PC-9 (cell line): ENCODE data around the gene KXD1. TPM values are rescaled to one million over a fixed set of nuclear protein-coding genes. Genes with fewer than 3 reads are reported as not detected.

Source experiments
- BruUV-seq: library from RNA; stranded (reverse); fragments of 400-500 nt; replicated peaks from 2 replicates; lab custom pipeline; 2021; lab: Mats Ljungman, UMichigan
- CTCF ChIA-PET: fragments of 300-600 bp; sonication (Branson Sonifier 250); formaldehyde crosslinking; loops from one replicate; lab custom pipeline; 2022; ENCODE audit warnings: antibody characterized with exemption; lab: Charles Lee
- POLR2A ChIA-PET: fragments of 300-600 bp; sonication (Branson Sonifier 250); formaldehyde crosslinking; loops from one replicate; lab custom pipeline; 2022; ENCODE audit warnings: antibody characterized with exemption; ENCODE audit not compliant: unreplicated experiment; lab: Charles Lee
- DNase-seq, 2 experiments: peaks; one replicate each; pipeline versions ENCODE4 v3.0.0 to v3.0.0-alpha.2; 2015 to 2022; ENCODE audit warnings: mixed read lengths in 1 of 2
- H2AFZ ChIP-seq: fragments of 200-600 bp; sonication (generic); 2 replicates; pipeline ENCODE4 v1.8.1; 2017; ENCODE audit warnings: antibody characterized with exemption
- H3F3A ChIP-seq: fragments of 200-600 bp; sonication (generic); 2 replicates; pipeline ENCODE4 v1.8.1; 2017; ENCODE audit warnings: antibody characterized with exemption, mild to moderate bottlenecking, low read depth; ENCODE audit not compliant: insufficient read depth
- H3K27ac ChIP-seq: fragments of 200-600 bp; sonication (generic); 2 replicates; pipeline ENCODE4 v1.6.1; 2016; ENCODE audit warnings: mixed run types
- H3K27me3 ChIP-seq: fragments of 200-600 bp; sonication (generic); 2 replicates; pipeline ENCODE4 v1.6.1; 2016; ENCODE audit warnings: low read depth, mixed run types; ENCODE audit not compliant: insufficient read depth
- H3K36me3 ChIP-seq: fragments of 200-600 bp; sonication (generic); 2 replicates; pipeline ENCODE4 v1.6.1; 2016; ENCODE audit warnings: low read depth, mixed run types
- H3K4me1 ChIP-seq: fragments of 200-600 bp; sonication (generic); replicated peaks from 2 replicates; pipeline ENCODE4 v1.6.1; 2016; ENCODE audit warnings: mixed run types; ENCODE audit not compliant: insufficient read depth
- H3K4me2 ChIP-seq: fragments of 200-600 bp; sonication (generic); 2 replicates; pipeline ENCODE4 v1.6.1; 2017; ENCODE audit warnings: mixed run types
- H3K4me3 ChIP-seq: fragments of 200-600 bp; sonication (generic); 2 replicates; pipeline ENCODE4 v1.6.1; 2016; ENCODE audit warnings: mixed run types
- H3K79me2 ChIP-seq: fragments of 200-600 bp; sonication (generic); 2 replicates; pipeline ENCODE4 v1.6.1; 2017; ENCODE audit warnings: low read depth, mixed run types
- H3K9me2 ChIP-seq: fragments of 200-600 bp; sonication (generic); 2 replicates; pipeline ENCODE4 v1.8.1; 2017; ENCODE audit warnings: mild to moderate bottlenecking; ENCODE audit not compliant: insufficient read depth
- H3K9me3 ChIP-seq: fragments of 200-600 bp; sonication (generic); 2 replicates; pipeline ENCODE4 v1.8.1; 2016; ENCODE audit warnings: low read depth; ENCODE audit not compliant: insufficient read depth
- H4K20me1 ChIP-seq: fragments of 200-600 bp; sonication (generic); 2 replicates; pipeline ENCODE4 v1.8.1; 2017; ENCODE audit not compliant: insufficient read depth
- EZH2 ChIP-seq: fragments of 200-600 bp; sonication (generic); IDR thresholded peaks from 2 replicates; pipeline ENCODE4 v1.8.0; 2017; ENCODE audit warnings: antibody characterized with exemption, low read depth
- intact Hi-C: fragments of 100-400 bp; cut with micrococcal nuclease; formaldehyde crosslinking; loops from one replicate; pipeline ENCODE4 v1.10.0; 2022; ENCODE audit not compliant: unreplicated experiment
- total RNA-seq: library from RNA; stranded (reverse); gene quantifications from 2 replicates; pipeline ENCODE4 v1.2.3, GENCODE V29; 2021
- TF ChIP-seq, protein P1 (sequence below): fragments of 200-600 bp; sonication (generic); conservative IDR thresholded peaks from 2 replicates; pipeline ENCODE4 v1.6.1; 2017; ENCODE audit warnings: mixed run types, antibody characterized with exemption, mild to moderate bottlenecking, moderate library complexity

Gene KXD1
- total RNA-seq, 1 experiment from 2014 or later: 101 TPM

DNA sequence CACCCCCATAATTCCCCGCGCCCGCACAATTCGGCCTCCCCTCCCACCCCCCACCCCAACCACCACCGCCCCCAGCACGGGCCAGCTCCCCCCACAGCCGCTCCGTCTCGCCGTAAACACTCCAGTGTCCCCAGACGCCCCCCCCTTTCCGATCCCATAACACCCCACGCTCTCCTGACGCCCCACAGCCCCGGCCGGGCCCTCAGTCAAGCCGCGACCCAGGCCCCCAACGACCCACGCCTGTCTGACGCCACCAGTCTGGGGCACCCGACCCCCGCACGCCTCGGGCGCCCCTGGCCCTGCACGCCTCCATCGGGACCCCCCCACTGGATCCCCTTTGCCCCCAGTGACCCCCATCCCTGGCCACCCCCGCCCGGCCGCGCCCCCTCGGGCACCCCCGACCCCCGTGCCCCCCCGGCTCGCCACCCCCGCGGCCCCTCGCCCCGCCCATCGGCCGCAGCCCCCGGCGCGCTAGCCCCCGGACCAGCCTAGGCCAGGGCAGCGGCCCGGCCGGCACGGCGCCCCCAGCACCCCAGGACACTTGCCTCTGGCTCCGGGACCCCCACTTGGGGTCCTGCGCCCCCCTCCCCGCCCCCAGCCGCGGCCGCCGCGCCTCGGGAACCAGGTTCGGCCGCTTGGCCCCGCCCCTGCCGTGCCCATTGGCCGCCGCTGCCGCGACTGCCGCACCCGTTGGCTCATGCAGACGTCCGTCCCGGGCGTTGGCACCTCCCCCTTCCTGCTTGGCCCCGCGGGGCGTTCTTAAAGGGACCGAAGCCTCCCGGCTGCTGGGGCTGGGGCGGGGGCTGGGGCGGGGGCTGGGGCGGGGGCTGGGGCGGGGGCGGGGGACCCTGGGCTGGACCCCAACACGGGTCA lies 14.5 kb upstream of the KXD1 start, which contains the start of gene FKBP8:
TSS of gene FKBP8 (minus strand) at position 633 of the 873 bp plus-strand sequence. CDS start 1,603 bp downstream, outside the sequence.
- H3K27ac ChIP-seq: no peak within 1 kb of the TSS
- peaks cover 17% of the 10 kb centered on the region for H3K79me2 ChIP-seq
- no peaks in the 10 kb centered on the region for H4K20me1 ChIP-seq
- no peaks in the 10 kb centered on the region for H3K9me3 ChIP-seq
- DNase-seq: peak; percentile 73 to 91
- peaks cover 6% of the 10 kb centered on the region; the same call in 1 of the 2 replicates for H3F3A ChIP-seq
- peaks cover 10% of the 10 kb centered on the region; the same call in 1 of the 2 replicates for H3K4me1 ChIP-seq
- H3K4me2 ChIP-seq: peak within 1 kb of the TSS; percentile 99
- H3K36me3 ChIP-seq: peaks cover 24% of the 10 kb centered on the region
- no peaks in the 10 kb centered on the region for H3K9me2 ChIP-seq
- POLR2A ChIA-PET: interaction anchor here (0.6 to 0.7 kb wide), 4 partner anchors 14 to 250 kb away, joined by 3 to 12 read pairs (median 4); partner anchors contain the start of genes KXD1 and UBA52
- no peaks in the 10 kb centered on the region for H3K27me3 ChIP-seq
- no peak for TF ChIP-seq EZH2
- TF ChIP-seq, protein P1, sequence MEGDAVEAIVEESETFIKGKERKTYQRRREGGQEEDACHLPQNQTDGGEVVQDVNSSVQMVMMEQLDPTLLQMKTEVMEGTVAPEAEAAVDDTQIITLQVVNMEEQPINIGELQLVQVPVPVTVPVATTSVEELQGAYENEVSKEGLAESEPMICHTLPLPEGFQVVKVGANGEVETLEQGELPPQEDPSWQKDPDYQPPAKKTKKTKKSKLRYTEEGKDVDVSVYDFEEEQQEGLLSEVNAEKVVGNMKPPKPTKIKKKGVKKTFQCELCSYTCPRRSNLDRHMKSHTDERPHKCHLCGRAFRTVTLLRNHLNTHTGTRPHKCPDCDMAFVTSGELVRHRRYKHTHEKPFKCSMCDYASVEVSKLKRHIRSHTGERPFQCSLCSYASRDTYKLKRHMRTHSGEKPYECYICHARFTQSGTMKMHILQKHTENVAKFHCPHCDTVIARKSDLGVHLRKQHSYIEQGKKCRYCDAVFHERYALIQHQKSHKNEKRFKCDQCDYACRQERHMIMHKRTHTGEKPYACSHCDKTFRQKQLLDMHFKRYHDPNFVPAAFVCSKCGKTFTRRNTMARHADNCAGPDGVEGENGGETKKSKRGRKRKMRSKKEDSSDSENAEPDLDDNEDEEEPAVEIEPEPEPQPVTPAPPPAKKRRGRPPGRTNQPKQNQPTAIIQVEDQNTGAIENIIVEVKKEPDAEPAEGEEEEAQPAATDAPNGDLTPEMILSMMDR: no peak
- peak within 1 kb of the TSS; percentile 83 for H2AFZ ChIP-seq
- CTCF ChIA-PET: interaction anchor here (0.8 kb wide), 1 partner anchor 14 kb away, joined by 4 read pairs; no protein-coding TSS in a partner anchor
- intact Hi-C loops: no loop called here
- BruUV-seq: no TSS peak
- peak within 1 kb of the TSS; percentile 86 for H3K4me3 ChIP-seq

DNA sequence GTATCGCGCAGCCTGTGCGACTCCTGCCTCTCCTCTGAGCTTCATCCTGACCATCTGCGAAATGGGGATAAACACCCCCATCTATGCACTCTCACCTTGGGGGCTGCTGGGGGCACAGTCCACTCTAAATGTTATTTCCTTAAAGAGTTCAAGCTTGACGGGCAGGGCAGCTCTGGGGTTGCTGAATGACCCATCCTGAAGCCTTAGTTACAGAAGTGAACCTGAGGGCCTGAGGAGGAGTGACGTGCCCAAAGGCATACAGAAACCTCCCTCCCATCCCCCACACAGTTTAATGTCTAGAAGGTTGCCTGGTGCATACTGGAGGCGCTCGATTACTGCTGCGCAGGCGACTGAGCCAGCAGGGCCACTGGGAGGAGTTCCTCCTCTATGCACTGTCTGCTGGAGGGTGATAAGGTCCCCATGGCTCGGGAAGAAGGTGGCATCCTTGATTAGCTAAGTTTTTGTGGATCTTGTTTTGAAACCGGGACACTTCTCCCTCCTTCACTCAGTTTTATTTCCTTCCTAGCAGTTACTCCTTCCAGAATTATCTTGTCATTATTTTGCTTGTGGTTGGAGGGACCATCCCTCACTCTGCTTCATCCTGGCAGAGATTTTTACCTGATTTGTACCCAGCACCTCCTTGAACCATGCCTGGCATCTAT lies 13.7 kb upstream of the KXD1 start:
- no TSS peak for BruUV-seq
- POLR2A ChIA-PET: interaction anchor here (0.6 to 0.7 kb wide), 5 partner anchors 13 to 622 kb away, joined by 3 to 12 read pairs (median 5); partner anchors contain the start of genes KXD1 and UBA52
- H3K4me1 ChIP-seq: peaks cover 10% of the 10 kb centered on the region; the same call in 1 of the 2 replicates
- peaks cover 17% of the 10 kb centered on the region for H3K79me2 ChIP-seq
- H3K9me3 ChIP-seq: no peaks in the 10 kb centered on the region
- CTCF ChIA-PET: interaction anchor here (0.8 kb wide), 1 partner anchor 15 kb away, joined by 4 read pairs; no protein-coding TSS in a partner anchor
- peaks cover 6% of the 10 kb centered on the region; the same call in 1 of the 2 replicates for H3F3A ChIP-seq
- H3K4me3 ChIP-seq: peak overlapping the region; percentile 68
- intact Hi-C loops: no loop called here
- peak overlapping the region; percentile 96 for H3K4me2 ChIP-seq
- no peak for TF ChIP-seq EZH2
- TF ChIP-seq, protein P1: no peak
- H3K36me3 ChIP-seq: peaks cover 22% of the 10 kb centered on the region
- H3K27me3 ChIP-seq: no peaks in the 10 kb centered on the region
- peak overlapping the region; percentile 83 for H2AFZ ChIP-seq
- no peaks in the 10 kb centered on the region for H4K20me1 ChIP-seq
- DNase-seq: peak; percentile 48 to 77
- no peaks in the 10 kb centered on the region for H3K9me2 ChIP-seq
- no peak overlapping the region for H3K27ac ChIP-seq

DNA sequence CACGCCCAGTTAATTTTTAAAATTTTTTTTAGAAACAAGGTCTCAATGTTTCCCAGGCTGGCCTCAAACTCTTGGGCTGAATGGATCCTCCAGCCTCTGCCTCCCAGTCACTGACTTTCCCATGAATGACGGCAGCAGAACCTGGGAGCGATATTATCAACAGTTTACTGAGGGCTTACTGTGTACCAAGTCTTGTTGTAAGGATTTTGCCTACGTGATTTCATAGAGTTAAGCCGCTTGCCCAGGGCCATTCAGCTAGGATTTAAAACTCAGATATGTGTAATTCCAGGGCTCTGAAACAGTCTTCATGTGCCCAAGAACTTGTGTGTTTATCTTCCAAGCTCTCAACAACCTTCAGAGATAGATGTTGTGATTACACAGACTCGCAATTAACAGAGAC lies 6.0 kb upstream of the KXD1 start:
- Histone ChIP-seq H4K20me1 (no peaks in the 10 kb centered on the region), H3K36me3 (no peaks in the 10 kb centered on the region), H3F3A (peaks cover 22% of the 10 kb centered on the region; the same call in 1 of the 2 replicates), H3K4me2 (no peak overlapping the region), H2AFZ (no peak overlapping the region), H3K4me3 (no peak overlapping the region), H3K9me2 (no peaks in the 10 kb centered on the region), H3K79me2 (no peaks in the 10 kb centered on the region), H3K9me3 (no peaks in the 10 kb centered on the region), H3K27me3 (no peaks in the 10 kb centered on the region), H3K27ac (no peak overlapping the region), H3K4me1 (no peaks in the 10 kb centered on the region)
- POLR2A ChIA-PET: no interaction called here
- no TSS peak for BruUV-seq
- TF ChIP-seq, protein P1: no peak
- TF ChIP-seq EZH2: no peak
- no peak for DNase-seq
- intact Hi-C loops: no loop called here
- CTCF ChIA-PET: no interaction called here
